ENCODE data around the gene PADI2. TPM values are rescaled to one million over a fixed set of nuclear protein-coding genes. Genes with fewer than 3 reads are reported as not detected.

The PADI2 gene
- total and polyA plus RNA-seq, 9 of the 15 experiments (the other 6 are each of a cell fraction or from before 2014, with no cell fraction given), result 0.01 to 0.11 (median 0.01) TPM; not detected in 5

GRCh38 chr1:17033481-17033880, 85.8 kb downstream of the PADI2 start:
- Histone ChIP-seq H4K20me1 (replicated peaks; ENCODE audit: control insufficient read depth, insufficient read depth, low read length) (no peaks in the 10 kb centered on the region), H3K4me2 (ENCODE audit: insufficient read depth, low read length) (no peak overlapping the region), H3K9me1 (ENCODE audit: control insufficient read depth, insufficient read depth, low read length) (no peaks in the 10 kb centered on the region), H3K9ac (ENCODE audit: insufficient read depth in 1 of 2, low read depth in 2 of 2, low read length in 2 of 2) (no peak overlapping the region), H3K27me3 (ENCODE audit: control insufficient read depth in 2 of 2, insufficient read depth in 2 of 2, low read length in 2 of 2) (no peaks in the 10 kb centered on the region), H3K4me3 (no peak overlapping the region), H3K9me3 (replicated peaks; ENCODE audit: control insufficient read depth, insufficient read depth, low read depth, low read length) (no peaks in the 10 kb centered on the region), H3K79me2 (ENCODE audit: control insufficient read depth, insufficient read depth, low read length) (peaks cover 15% of the 10 kb centered on the region; the same call in 2 of the 3 replicates), H3K4me1 (replicated peaks in 1 of 2; ENCODE audit: control insufficient read depth in 2 of 2, insufficient read depth in 2 of 2, low read length in 2 of 2) (no peaks in the 10 kb centered on the region; a peak in 1 of 5 replicates), H3K27ac (ENCODE audit: extremely low read depth, low read depth, low read length) (no peak overlapping the region), H2AFZ (ENCODE audit: low read depth, low read length) (no peak overlapping the region), H3K36me3 (ENCODE audit: control insufficient read depth, insufficient read depth, low read length) (peaks cover 84% of the 10 kb centered on the region)
- FAIRE-seq, result no peak
- no peak for DNase-seq (ENCODE audit: extremely low read depth in 1 of 4, low spot score in 3 of 4)
- in situ Hi-C loops (cut with MboI) (loop anchor here (25.0 kb wide), 1 partner anchor 446 kb away; no protein-coding TSS in a partner anchor), intact Hi-C loops (cut with micrococcal nuclease) (loop anchor here (5.0 kb wide), 1 partner anchor 411 kb away; no protein-coding TSS in a partner anchor)
- ATAC-seq, result no peak
- 86% methylated on average over 4 of the region's 4 CpGs for WGBS (ENCODE audit: insufficient coverage, low coverage, missing lambda C conversion rate)
- POLR2A ChIA-PET, result interaction anchor here (1.4 to 2.0 kb wide), 3 partner anchors 11 to 18 kb away, joined by 3 to 16 read pairs (median 6); no protein-coding TSS in a partner anchor
- CTCF ChIA-PET (ENCODE audit: low intra/inter-chr PET ratio), result no interaction called here
- no peak for TF ChIP-seq HMGN3 (IDR thresholded peaks at IDR 0.05; ENCODE audit: borderline replicate concordance, extremely low read depth, insufficient read length, low read depth, low read length)
- TF ChIP-seq ZNF280A (IDR thresholded peaks at IDR 0.05; ENCODE audit: low read depth, partially characterized antibody), result no peak
- no peak for TF ChIP-seq ZNF507 (tag; conservative IDR thresholded peaks at IDR 0.05)
- no peak for TF ChIP-seq POLR2H (tag; IDR thresholded peaks at IDR 0.05; ENCODE audit: low read depth)
- no peak for TF ChIP-seq PRDM10 (IDR thresholded peaks at IDR 0.05; ENCODE audit: partially characterized antibody)
- TF ChIP-seq COPS2 (conservative IDR thresholded peaks at IDR 0.05), result no peak
- no peak for TF ChIP-seq ZNF134 (CRISPR knock-in tag; conservative IDR thresholded peaks at IDR 0.05)
- TF ChIP-seq JUNB (CRISPR knock-in tag; conservative IDR thresholded peaks at IDR 0.05), result no peak
- TF ChIP-seq ZKSCAN8 (CRISPR knock-in tag; IDR thresholded peaks at IDR 0.05), result no peak
- no TSS peak for BruUV-seq (replicated peaks)
